Frontal cortex (tissue), 4 donors: ENCODE data around the gene BPI. TPM values are rescaled to one million over a fixed set of nuclear protein-coding genes. Genes with fewer than 3 reads are reported as not detected.
"Not testable (repeated sequence)": the region's sequence is repeated elsewhere in the genome, so short reads cannot be mapped to it uniquely, and the experiment has no call there.

Experiments
- DNase-seq, 2 donors: peaks; one replicate each; pipeline ENCODE4 v3.0.0; 2012; ENCODE audit warnings: low spot score in 2 of 2
- FAIRE-seq: peaks from 2 replicates; lab custom pipeline; 2012; peaks lifted over from hg19 to GRCh38; lab: Jason Lieb, UNC
- total RNA-seq: library from RNA; depleted of rRNA; stranded (reverse); fragments of >200 nt; gene quantifications from one replicate; pipeline ENCODE4 v1.2.3, GENCODE V29; 2014
- donor health status: control.
- donor health status: control.
- donor health status: control.

BPI gene
- total RNA-seq, 1 donor from 2014 or later, result under 0.01 TPM

DNA sequence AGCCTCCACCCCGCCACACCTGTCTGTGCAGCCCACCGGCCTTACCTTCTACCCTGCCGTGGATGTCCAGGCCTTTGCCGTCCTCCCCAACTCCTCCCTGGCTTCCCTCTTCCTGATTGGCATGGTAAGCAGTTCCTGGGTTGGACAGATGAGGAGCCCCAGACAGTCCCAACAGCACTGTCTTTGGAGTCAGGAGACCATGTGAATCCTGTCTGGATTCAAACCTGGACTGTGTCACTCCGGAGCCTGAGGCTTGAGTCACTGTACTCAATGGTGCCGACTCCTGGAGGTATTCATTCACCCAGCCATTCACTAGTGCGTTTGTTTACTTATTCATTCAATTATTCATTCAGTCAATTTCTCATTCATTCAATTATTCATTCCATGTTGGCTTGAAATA, 22.4 kb downstream of the BPI start:
- DNase-seq (no peak), FAIRE-seq (no peak)

- DNase-seq, result no peak
- FAIRE-seq, result no peak
Measured at GRCh38 chr20:38330638-38331037, 26.7 kb downstream of the BPI start.

- DNase-seq (no peak), FAIRE-seq (no peak)
Measured at GRCh38 chr20:38331245-38331644, 27.3 kb downstream of the BPI start.

DNA sequence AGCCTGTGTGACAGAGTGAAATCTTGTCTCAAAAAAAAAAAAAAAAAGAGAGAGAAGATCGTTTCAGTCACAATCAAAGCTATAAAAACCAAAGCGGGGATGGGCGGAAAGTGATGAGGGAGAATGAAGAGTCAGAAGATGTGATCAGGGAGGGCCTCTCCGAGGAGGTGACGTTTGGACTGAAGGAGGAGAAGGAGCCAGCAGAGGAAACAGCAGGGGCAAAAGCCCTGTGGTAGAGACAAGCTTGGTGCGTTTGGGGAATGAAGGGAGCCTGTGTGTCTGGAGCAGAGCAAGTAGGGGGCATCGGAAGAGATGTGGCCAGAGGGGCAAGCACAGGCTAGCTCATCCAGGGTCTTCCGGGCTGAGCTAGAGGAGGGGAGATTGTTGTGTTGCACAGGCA, 27.9 kb downstream of the BPI start:
- FAIRE-seq, result no peak
- DNase-seq, result no peak

GRCh38 chr20:38334016-38334415, 30.1 kb downstream of the BPI start:
- DNase-seq, result no peak
- FAIRE-seq, result no peak

GRCh38 chr20:38336726-38337125, 32.8 kb downstream of the BPI start:
- no peak for DNase-seq
- FAIRE-seq, result no peak

GRCh38 chr20:38337561-38338140, 33.7 kb downstream of the BPI start:
- DNase-seq (peak in 1 of 2 donors; percentile 37), FAIRE-seq (peak; percentile 75)

DNA sequence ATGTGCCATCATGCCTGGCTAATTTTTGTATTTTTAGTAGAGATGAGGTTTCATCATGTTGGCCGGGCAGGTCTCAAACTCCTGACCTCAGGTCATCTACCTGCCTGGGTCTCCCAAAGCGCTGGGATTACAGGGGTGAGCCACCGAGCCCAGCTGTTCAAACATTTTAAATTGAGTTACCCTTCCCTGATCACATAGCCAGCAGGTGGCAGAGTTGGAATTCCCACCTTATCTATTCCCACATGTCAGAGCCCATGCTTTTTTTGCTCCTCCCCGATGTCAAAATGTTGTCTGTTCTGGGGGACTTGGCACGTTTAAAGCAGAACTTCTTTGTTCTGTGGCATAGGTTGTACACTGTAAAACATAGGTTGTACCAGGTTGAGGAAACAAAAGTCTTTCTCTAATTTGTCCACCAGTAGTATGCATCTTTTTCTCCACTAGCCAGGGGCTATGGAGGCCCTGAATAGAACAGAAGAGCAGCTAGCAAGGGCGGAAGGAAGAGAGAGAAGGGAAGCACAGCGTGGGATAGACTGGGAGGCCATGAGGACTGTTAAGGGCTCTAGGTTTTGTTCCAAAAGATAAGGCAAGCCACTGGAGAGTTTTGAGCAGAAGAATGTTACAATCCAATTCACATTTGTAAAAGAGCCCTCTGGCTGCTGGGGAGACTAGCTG, 35.0 kb downstream of the BPI start:
- FAIRE-seq (no peak), DNase-seq (no peak)

GRCh38 chr20:38339521-38339896, 35.6 kb downstream of the BPI start:
- not testable (repeated sequence) for FAIRE-seq, DNase-seq

GRCh38 chr20:38339997-38340396, 36.0 kb downstream of the BPI start:
- DNase-seq (no peak), FAIRE-seq (no peak)

DNA sequence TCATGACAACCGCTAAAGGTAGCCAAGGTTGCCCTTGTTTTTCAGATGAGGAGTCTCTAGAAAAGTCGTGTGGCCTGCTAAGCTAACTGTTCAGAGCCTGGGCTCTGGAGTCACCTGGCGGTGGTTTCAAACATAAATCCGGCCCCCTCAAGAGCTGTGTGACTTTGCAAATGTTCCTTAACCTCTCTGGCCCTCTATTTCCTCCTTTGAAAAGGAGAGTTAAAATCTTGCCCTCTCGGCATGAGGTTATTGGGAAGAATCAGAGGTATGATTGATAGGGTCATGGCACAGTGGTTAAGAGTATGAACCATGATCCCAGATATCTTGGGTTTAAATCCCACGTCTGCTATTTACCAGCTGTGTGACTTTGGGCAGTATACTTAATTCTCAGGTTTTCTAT, 36.7 kb downstream of the BPI start:
- DNase-seq, result no peak
- no peak for FAIRE-seq

GRCh38 chr20:38342216-38342615, 38.3 kb downstream of the BPI start:
- no peak for FAIRE-seq
- DNase-seq, result no peak

- FAIRE-seq (no peak), DNase-seq (no peak)
Measured at GRCh38 chr20:38342713-38343310, 38.9 kb downstream of the BPI start.

- FAIRE-seq, result no peak
Measured at GRCh38 chr20:38343311-38344106, 39.6 kb downstream of the BPI start.

GRCh38 chr20:38344107-38344701, 40.2 kb downstream of the BPI start:
- no peak for DNase-seq
- FAIRE-seq, result no peak

More at GRCh38 chr20:38343311-38344106, 39.6 kb downstream of the BPI start:
- DNase-seq, result no peak

- FAIRE-seq, result no peak
- DNase-seq, result no peak
Measured at GRCh38 chr20:38345643-38346042, 41.7 kb downstream of the BPI start.

DNA sequence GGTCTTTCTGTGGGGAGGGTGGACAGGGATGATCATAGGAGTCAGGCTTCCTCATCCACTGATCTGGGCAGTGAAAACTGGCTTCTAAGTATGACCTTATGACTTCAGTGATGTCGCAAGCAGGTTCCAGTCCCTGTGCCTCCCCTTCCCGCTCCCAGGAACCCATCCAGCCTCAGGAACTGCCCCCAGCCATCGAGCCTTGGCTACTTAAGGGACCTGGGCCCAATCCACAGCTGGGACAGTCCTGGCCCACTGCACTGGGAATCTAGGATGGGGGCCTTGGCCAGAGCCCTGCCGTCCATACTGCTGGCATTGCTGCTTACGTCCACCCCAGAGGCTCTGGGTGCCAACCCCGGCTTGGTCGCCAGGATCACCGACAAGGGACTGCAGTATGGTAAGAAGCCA, 42.3 kb downstream of the BPI start, which contains the start of gene LBP:
Gene LBP (plus strand): TSS at position 236 of the 405 bp plus-strand sequence. CDS start 35 bp downstream, at position 271.
- FAIRE-seq, result no peak
- DNase-seq, result no peak

- no peak for FAIRE-seq
- DNase-seq, result no peak
Measured at GRCh38 chr20:38346741-38347140, 42.8 kb downstream of the BPI start.

DNA sequence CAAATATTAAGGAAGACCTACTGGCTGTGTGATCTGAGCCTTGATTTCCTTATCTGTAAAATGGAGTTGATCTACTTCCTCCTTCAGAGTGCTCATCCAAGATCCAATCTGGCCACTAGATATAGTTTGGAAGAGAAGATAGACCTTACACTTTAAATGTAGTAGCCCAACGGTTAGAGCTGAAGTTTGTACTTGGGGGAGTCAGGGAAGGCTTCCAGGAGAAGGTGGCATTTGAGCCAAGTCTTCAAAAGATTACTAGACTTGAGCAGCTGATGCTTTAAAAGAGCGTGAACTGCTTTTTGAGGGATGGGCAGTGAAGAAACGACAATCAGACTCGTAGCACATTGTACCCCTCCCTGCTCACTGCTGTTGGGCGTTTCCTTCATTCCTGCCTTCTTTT, 45.9 kb downstream of the BPI start:
- DNase-seq, result no peak
- no peak for FAIRE-seq
